Stomach (tissue), 4 donors: Measurements from ENCODE around the gene RIBC2.

ENCODE experiments used
- EP300 ChIP-seq: sonication (generic); formaldehyde crosslinking; IDR thresholded peaks from one replicate; pipeline ENCODE4 v1.6.1; 2017; ENCODE audit warnings: antibody characterized with exemption
- POLR2A ChIP-seq, 4 donors: fragments of 450-650 bp; IDR thresholded peaks; one replicate each; pipeline ENCODE4 v1.6.1; 2016; ENCODE audit warnings: antibody characterized with exemption in 4 of 4, control low read depth in 2 of 4, mild to moderate bottlenecking in 1 of 4, moderate library complexity in 1 of 4
- POLR2AphosphoS5 ChIP-seq, 3 donors: sonication (generic); formaldehyde crosslinking; IDR thresholded peaks; one replicate each; pipeline ENCODE4 v1.6.1; 2016; ENCODE audit warnings: antibody characterized with exemption in 3 of 3

DNA sequence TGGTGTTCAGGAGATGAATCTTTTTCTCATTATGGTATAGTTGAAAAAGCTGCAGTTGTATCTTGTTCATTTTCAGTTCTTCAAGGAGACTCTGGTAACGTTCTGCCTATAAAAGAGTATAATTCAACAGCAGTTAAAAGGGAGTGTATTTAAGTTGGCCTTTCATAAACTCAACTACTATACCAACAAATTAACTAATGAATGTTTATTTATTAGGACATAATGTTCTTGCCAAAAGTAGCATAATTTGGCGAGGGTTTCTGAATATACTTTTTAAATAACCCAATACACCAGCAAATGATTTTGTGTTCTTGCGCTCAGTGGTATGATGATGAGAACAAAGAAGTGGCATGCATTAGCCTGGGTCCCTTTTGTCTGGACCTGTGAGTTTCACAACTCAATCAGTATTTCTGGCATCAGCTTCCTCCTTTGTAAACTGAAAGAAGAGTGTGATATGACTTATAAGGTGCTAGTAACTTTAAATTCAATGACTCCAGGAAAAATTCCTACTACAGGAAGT is 11.0 kb upstream of the RIBC2 start:
- TF ChIP-seq EP300 (no peak), POLR2AphosphoS5 (IDR thresholded peaks at IDR 0.05) (no peak), POLR2A (IDR thresholded peaks at IDR 0.05) (no peak)
